ENCODE results near the gene RECQL5.
"Not testable (repeated sequence)": the region's sequence is repeated elsewhere in the genome, so short reads cannot be mapped to it uniquely, and the experiment has no call there.

DNA sequence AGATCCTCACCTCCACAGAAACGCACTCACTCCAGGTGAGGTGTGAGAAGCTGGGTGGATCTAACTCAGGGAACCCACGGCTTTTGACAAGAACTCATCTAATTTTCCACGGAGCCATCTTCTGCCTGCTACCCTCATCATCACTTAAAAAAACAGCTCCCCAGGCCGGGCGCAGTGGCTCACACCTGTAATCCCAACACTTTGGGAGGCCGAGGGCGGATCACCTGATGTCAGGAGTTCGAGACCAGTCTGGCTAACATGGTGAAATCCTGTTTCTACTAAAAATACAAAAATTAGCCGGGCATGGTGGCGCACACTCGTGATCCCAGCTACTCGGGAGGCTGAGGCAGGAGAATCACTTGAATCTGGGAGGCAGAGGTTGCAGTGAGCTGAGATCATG, 28.9 kb downstream of the RECQL5 start:
- TF ChIP-seq, protein P1, sequence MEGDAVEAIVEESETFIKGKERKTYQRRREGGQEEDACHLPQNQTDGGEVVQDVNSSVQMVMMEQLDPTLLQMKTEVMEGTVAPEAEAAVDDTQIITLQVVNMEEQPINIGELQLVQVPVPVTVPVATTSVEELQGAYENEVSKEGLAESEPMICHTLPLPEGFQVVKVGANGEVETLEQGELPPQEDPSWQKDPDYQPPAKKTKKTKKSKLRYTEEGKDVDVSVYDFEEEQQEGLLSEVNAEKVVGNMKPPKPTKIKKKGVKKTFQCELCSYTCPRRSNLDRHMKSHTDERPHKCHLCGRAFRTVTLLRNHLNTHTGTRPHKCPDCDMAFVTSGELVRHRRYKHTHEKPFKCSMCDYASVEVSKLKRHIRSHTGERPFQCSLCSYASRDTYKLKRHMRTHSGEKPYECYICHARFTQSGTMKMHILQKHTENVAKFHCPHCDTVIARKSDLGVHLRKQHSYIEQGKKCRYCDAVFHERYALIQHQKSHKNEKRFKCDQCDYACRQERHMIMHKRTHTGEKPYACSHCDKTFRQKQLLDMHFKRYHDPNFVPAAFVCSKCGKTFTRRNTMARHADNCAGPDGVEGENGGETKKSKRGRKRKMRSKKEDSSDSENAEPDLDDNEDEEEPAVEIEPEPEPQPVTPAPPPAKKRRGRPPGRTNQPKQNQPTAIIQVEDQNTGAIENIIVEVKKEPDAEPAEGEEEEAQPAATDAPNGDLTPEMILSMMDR (IDR thresholded peaks at IDR 0.05), result not testable (repeated sequence)
- TF ChIP-seq POLR2A (IDR thresholded peaks at IDR 0.05), result not testable (repeated sequence)
